ENCODE data around the gene TAGAP.
"Not testable (repeated sequence)": the region's sequence is repeated elsewhere in the genome, so short reads cannot be mapped to it uniquely, and the experiment has no call there.

Gene TAGAP

GRCh38 chr6:159038914-159039884 is 5.6 kb downstream of the TAGAP start:
- no peak for TF ChIP-seq ZFP30 (CRISPR knock-in tag; IDR thresholded peaks at IDR 0.05)
- TF ChIP-seq CREB5 (CRISPR knock-in tag; IDR thresholded peaks at IDR 0.05; ENCODE audit: low read depth): no peak
- TF ChIP-seq OSR1 (CRISPR knock-in tag; IDR thresholded peaks at IDR 0.05): no peak
- ATAC-seq: no peak

- ATAC-seq: not testable (repeated sequence)
These were observed 6.5 kb downstream of the TAGAP start for GRCh38 chr6:159038318-159038717.

- TF ChIP-seq ZNF8 (CRISPR knock-in tag; IDR thresholded peaks at IDR 0.05): no peak
- no peak for TF ChIP-seq ZFP30 (CRISPR knock-in tag; IDR thresholded peaks at IDR 0.05)
- no peak for TF ChIP-seq CSRNP3 (CRISPR knock-in tag; IDR thresholded peaks at IDR 0.05)
- TF ChIP-seq ISL1 (CRISPR knock-in tag; IDR thresholded peaks at IDR 0.05): no peak
- no peak for TF ChIP-seq SNAI2 (CRISPR knock-in tag; IDR thresholded peaks at IDR 0.05)
- no peak for TF ChIP-seq ESRRG (CRISPR knock-in tag; IDR thresholded peaks at IDR 0.05)
- TF ChIP-seq RARB (CRISPR knock-in tag; IDR thresholded peaks at IDR 0.05): no peak
- no peak for TF ChIP-seq POU6F1 (CRISPR knock-in tag; IDR thresholded peaks at IDR 0.05; ENCODE audit: borderline replicate concordance, low read depth)
- TF ChIP-seq PPARA (CRISPR knock-in tag; IDR thresholded peaks at IDR 0.05; ENCODE audit: borderline replicate concordance): no peak
- no peak for TF ChIP-seq ARNTL (CRISPR knock-in tag; IDR thresholded peaks at IDR 0.05; ENCODE audit: borderline replicate concordance, low read depth)
- no peak for TF ChIP-seq TSHZ2 (CRISPR knock-in tag; IDR thresholded peaks at IDR 0.05)
- no peak for TF ChIP-seq OSR1 (CRISPR knock-in tag; IDR thresholded peaks at IDR 0.05)
- no peak for TF ChIP-seq CSDC2 (CRISPR knock-in tag; IDR thresholded peaks at IDR 0.05)
- no peak for TF ChIP-seq GLIS3 (CRISPR knock-in tag; IDR thresholded peaks at IDR 0.05)
- ATAC-seq: no peak
These were observed 7.0 kb downstream of the TAGAP start for GRCh38 chr6:159037756-159038290.

- TF ChIP-seq ZNF70 (CRISPR knock-in tag; IDR thresholded peaks at IDR 0.05) (no peak), CSRNP3 (CRISPR knock-in tag; IDR thresholded peaks at IDR 0.05) (no peak), ZNF8 (CRISPR knock-in tag; IDR thresholded peaks at IDR 0.05) (no peak), POU6F1 (CRISPR knock-in tag; IDR thresholded peaks at IDR 0.05; ENCODE audit: borderline replicate concordance, low read depth) (no peak), PPARA (CRISPR knock-in tag; IDR thresholded peaks at IDR 0.05; ENCODE audit: borderline replicate concordance) (no peak)
- no peak for ATAC-seq
These were observed 8.1 kb downstream of the TAGAP start for GRCh38 chr6:159036673-159037072.

Data from SK-N-SH treated with all-trans-retinoic acid at 6 μM for 48 hours (cell line).